Measurements from ENCODE around the gene CYB5B.
A peak's percentile ranks its signal among the peaks of the same experiment; 100 is the strongest.

The CYB5B gene

GRCh38 chr16:69448470-69449193 lies 24.2 kb downstream of the CYB5B start:
- peak; percentile 75 for DNase-seq

DNA sequence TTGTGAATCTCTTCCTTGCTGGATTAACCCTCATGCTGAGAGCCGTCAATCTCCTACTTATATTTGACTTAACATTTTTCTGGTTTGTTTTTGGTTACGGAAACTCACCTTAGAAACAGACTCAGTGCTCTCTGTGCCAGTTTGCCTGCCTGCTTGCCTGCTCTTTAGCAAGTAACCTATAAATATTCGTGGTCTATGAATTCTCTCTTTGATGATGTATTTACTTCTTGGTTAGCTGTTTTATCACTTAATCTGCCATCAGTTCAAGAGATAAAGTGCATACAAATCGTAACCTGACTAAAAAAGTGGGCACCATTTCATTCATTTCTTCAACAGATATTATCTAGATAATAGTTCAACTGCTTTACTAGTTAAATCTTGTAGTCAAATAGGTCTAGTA lies 26.7 kb downstream of the CYB5B start:
- DNase-seq, result no peak

DNA sequence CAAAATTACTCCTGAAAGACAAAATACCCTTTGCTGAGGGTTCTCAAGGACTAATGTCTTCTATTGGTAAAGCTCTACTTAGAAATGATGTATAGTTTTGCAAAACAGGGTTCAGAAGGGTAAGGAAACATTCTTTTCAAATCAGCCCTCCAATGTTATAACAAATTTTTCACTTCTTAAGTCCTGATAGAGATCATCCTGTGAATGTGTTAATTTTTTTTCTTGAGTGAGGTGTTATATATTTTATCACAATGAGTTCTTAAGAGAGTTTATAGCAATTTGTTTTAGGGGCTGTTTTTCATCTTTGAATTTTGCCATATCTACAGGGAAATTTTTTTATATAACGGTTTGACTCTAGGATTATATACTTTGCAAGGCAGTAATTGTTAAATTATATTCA lies 29.5 kb downstream of the CYB5B start:
- DNase-seq, result no peak

GRCh38 chr16:69463876-69464275 lies 39.5 kb downstream of the CYB5B start:
- no peak for DNase-seq

- DNase-seq, result peak; percentile 13
Measured at GRCh38 chr16:69465083-69465721, 40.8 kb downstream of the CYB5B start.

DNA sequence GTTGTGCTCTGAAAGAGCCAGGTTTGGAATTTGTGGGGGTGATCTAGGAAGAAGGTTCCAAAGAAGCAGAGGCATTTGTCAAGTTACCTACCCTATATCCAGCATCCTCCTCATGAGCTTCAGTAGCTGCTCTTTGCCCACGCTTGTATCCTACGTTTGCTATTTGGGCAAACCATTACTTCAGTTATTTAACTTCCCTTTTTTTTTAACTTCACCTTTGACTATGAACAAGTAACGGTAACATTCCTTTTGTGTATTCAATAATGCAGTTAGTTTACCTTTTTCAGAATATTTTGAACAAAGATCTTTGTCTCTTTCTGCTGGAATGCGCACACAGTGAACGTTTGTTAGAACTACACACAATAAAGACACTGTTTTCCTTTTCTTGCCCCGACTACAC lies 41.5 kb downstream of the CYB5B start:
- DNase-seq, result no peak

DNA sequence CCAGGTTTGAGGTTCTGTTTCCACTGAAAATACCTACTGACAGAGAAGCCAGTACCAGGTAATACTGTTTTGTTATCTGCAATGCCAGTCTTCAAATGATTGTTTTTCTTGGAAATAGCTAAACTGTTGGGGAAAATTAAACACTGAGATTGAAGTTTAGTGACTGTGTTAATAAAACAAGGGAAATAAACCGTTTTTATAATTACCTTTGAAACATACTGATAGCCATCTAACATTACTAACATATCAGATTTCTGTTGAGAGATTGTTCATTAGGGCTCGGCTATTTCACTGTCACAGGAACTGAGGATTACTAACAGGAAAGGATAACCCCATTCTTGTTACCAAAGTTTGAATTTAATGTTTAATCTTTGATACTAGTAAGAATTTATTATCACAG lies 42.1 kb downstream of the CYB5B start:
- no peak for DNase-seq

DNA sequence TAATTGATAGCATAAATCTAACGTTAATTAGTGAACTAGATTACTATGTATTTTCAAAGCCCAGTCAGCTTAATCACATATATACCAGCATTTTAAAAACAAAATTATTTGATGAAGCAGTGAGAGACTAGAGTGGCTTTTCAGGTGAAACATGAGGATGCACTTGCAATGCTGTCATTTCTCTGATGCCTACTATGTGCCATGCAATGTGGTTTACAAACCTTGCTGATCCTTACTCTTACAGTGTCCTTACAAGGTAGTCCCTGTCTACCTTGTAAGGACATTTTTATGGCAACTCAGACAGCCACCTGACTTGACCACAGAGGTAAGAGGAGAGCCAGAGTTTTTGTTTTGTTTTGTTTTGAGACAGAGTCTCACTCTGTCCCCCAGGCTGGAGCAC lies 42.7 kb downstream of the CYB5B start:
- DNase-seq, result no peak

GRCh38 chr16:69467531-69468204 lies 43.2 kb downstream of the CYB5B start:
- DNase-seq, result no peak

DNA sequence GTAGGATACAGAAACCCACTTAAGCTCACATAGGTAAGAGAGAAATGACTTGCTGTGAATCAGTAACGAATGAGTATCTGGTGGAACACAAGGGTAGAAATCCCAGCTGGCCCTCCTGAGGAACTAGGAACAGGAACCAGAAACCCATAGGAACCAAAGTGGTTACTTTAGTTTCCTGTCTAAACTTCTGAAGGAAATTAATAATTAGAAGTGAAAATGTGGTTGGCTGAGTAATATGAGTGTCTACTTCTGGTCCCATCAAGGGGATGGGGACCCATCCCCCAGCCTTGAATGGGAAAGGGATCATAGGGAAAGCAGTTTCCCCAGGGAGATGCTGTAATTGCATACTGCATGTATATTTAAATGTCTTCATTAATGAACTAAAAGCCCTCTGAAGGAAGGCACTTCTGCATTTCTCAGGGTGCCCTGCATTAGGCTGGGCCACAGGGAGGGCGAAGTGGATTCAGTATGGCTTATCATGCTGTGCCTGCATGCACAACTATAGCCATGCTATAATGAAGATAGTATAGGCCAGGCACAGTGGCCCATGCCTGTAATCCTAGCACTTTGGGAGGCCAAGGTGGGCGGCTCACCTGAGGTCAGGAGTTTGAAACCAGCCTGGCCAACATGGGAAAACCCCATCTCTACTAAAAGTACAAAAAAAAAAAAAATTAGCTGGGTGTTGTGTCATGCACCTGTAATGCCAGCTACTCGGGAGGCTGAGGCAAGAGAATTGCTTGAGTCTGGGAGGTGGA lies 45.6 kb downstream of the CYB5B start:
- no peak for DNase-seq

GRCh38 chr16:69471121-69471520 lies 46.7 kb downstream of the CYB5B start:
- DNase-seq, result no peak

DNA sequence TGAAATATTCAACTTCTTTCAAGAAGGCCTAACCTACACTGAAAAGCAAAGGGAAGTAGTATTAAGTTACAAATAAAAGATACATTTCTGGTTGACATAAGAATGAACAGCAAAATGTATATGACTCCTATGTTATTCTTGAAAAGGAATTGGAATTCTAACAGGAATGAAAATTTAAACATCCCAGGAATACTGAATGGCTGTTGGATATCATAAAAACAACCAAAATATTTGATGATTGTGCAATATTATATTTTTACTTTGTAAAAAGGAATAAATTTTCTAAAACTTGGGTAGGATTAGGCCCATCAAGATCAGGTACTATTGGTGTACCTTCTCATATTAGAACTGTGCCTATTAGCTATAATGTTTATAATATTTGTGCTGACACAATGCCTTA lies 50.0 kb downstream of the CYB5B start:
- no peak for DNase-seq

DNA sequence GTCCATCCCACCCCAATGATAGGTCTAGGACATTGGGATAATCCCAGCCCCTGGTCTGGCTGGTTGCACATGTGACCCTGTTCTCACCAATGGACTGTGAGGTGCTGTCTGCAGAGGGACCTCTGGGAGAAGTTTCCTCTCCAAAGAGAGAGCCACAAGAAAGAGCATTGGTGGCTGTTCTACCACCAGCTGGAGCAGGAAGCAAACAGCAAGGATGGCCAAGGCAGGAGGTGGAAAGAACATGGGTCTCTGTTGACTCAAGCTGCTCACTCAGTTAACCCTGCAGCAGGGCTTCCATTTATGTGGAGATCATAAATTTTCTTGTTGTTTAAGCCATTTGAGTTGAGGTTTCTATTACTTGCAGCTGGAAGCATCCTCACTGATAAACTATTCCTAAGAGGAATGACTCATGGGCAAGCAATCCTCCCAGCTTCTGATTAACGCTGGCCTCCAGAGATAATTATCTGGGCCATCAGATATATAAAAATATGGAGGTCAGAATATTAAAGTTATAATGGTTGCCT lies 52.6 kb downstream of the CYB5B start:
- DNase-seq, result no peak

- DNase-seq, result no peak
Measured at GRCh38 chr16:69477546-69477945, 53.1 kb downstream of the CYB5B start.

- no peak for DNase-seq
Measured at GRCh38 chr16:69478685-69479084, 54.3 kb downstream of the CYB5B start.

GRCh38 chr16:69479775-69480174 lies 55.4 kb downstream of the CYB5B start:
- no peak for DNase-seq

- no peak for DNase-seq
Measured at GRCh38 chr16:69481901-69482341, 57.5 kb downstream of the CYB5B start.

DNA sequence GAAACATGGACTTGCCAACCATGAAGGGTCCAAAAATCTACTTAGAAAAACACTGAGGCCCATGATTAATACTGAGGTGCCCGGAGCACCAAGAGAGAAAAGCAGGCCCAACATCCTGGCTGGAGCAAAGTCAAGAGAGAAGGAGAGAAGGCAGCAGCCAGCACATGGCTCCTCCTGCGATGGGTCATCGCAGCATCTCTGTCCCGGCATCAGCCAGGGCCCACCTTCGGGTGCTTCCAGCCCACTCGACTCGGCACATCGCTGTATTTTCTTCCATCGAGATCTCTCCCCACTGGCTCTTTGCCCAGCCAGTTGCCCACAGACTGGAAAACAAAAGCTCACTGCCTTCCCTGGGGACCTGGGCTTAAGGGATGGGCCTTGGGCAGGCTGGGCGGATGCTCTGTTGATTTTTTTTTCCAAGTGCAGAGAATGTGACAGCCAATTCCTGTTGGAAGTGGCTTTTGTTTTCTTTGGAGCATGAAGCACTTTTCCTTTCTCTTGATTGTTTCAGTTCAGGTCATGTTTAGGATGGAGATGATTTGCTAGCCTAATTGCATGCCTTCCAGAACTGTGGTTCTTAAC lies 58.1 kb downstream of the CYB5B start:
- peak; percentile 74 for DNase-seq

DNA sequence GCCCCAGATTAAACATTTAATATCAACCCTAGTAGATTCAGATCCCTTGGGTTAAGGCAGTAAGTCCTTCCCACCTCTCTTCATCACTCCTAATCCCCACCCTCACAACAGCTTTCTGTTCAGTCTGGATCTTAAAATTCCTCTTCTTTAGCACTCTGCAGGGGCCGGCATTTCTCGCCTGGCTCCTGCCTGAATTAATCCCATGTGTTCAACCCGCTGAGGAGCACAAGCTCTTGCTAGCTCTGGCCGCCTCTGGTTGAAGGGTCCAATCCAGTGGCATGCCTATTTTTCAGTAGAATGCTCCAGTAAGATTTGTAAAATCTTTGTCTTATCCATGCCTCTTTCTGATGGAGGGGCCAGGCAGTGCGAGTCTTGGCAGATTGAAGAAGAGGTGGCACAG lies 59.2 kb downstream of the CYB5B start:
- no peak for DNase-seq

DNA sequence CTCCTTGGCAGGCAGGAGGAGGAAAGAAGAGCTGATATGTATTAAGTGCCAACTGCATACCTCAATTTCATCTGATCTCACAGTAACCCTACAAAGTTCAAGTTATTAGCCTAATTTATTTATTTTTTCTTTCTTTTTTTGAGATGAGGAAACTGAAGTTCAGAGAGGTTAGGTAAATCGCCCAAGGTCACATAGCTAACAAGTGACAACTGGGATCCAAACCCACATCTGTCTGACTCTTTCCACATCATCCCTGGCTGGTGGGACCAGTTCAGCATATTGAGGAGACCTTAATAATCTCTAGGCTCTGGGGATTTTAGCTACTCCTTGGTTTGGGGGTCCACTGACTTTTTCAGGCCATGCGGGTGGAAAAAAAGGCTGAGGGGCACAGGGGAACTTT lies 60.9 kb downstream of the CYB5B start:
- DNase-seq, result no peak

- DNase-seq, result no peak
Measured at GRCh38 chr16:69485816-69486215, 61.4 kb downstream of the CYB5B start.

GRCh38 chr16:69486272-69486671 lies 61.9 kb downstream of the CYB5B start:
- no peak for DNase-seq

DNA sequence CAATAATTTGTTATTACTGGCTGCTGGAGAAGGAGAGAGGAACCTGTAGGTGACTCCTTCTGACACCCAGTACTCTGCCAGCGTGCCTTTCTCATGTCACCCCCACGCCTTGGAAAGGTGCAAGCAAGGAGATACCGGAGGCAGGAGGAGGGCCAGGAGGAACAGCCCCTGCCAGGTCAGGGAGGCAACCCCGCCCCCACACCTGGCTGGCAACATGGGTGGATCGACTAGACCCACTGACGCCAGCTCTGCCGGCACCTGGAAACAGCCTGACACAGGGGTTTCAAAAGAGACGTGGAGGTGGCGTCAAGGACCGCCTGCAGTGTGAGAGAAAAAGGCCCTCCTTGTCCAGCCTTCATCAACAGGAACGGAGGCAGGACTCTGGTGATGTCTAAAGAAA lies 62.3 kb downstream of the CYB5B start:
- DNase-seq, result no peak
